Gastroesophageal sphincter (tissue), 3 donors: ENCODE results near the gene UBE2F.

Source experiments
- POLR2A ChIP-seq, 2 donors: fragments of 450-650 bp; IDR thresholded peaks; one replicate each; pipeline ENCODE4 v1.6.1; 2017; ENCODE audit warnings: antibody characterized with exemption in 2 of 2, mild to moderate bottlenecking in 2 of 2, moderate library complexity in 1 of 2
- POLR2AphosphoS5 ChIP-seq: sonication (generic); formaldehyde crosslinking; IDR thresholded peaks from one replicate; pipeline ENCODE4 v1.6.1; 2017; ENCODE audit warnings: antibody characterized with exemption
- TF ChIP-seq, protein P1 (sequence below), 4 experiments: fragments of 200-600 bp in 2 of 4; fragments of 450-650 bp in 2 of 4; sonication (generic) in 1 of 4; IDR thresholded peaks; one replicate each; pipeline ENCODE4 v1.5.1; 2017 to 2019; ENCODE audit warnings: antibody characterized with exemption in 4 of 4, mild to moderate bottlenecking in 2 of 4, moderate library complexity in 2 of 4

GRCh38 chr2:238067939-238068338 is 101.1 kb downstream of the UBE2F start:
- no peak for TF ChIP-seq POLR2A (IDR thresholded peaks at IDR 0.05)
- TF ChIP-seq, protein P1, sequence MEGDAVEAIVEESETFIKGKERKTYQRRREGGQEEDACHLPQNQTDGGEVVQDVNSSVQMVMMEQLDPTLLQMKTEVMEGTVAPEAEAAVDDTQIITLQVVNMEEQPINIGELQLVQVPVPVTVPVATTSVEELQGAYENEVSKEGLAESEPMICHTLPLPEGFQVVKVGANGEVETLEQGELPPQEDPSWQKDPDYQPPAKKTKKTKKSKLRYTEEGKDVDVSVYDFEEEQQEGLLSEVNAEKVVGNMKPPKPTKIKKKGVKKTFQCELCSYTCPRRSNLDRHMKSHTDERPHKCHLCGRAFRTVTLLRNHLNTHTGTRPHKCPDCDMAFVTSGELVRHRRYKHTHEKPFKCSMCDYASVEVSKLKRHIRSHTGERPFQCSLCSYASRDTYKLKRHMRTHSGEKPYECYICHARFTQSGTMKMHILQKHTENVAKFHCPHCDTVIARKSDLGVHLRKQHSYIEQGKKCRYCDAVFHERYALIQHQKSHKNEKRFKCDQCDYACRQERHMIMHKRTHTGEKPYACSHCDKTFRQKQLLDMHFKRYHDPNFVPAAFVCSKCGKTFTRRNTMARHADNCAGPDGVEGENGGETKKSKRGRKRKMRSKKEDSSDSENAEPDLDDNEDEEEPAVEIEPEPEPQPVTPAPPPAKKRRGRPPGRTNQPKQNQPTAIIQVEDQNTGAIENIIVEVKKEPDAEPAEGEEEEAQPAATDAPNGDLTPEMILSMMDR (IDR thresholded peaks at IDR 0.05), result no peak
- TF ChIP-seq POLR2AphosphoS5, result no peak
